OCI-LY7 (cell line): Measurements from ENCODE around the gene P3H1. TPM values are rescaled to one million over a fixed set of nuclear protein-coding genes. Genes with fewer than 3 reads are reported as not detected.
A peak's percentile ranks its signal among the peaks of the same experiment; 100 is the strongest.

Experiments used
- BruUV-seq: library from RNA; stranded (reverse); fragments of 400-500 nt; replicated peaks from 2 replicates; lab custom pipeline; 2021; lab: Mats Ljungman, UMichigan
- CTCF ChIA-PET: fragments of 300-600 bp; sonication (Branson Sonifier 250); formaldehyde crosslinking; loops from one replicate; lab custom pipeline; 2022; ENCODE audit warnings: antibody characterized with exemption; ENCODE audit not compliant: unreplicated experiment; lab: Charles Lee
- POLR2A ChIA-PET: fragments of 300-600 bp; sonication (Branson Sonifier 250); formaldehyde crosslinking; loops from one replicate; lab custom pipeline; 2022; ENCODE audit warnings: antibody characterized with exemption; lab: Charles Lee
- DNase-seq: peaks from one replicate; pipeline ENCODE4 v3.0.0-alpha.2; 2015; ENCODE audit warnings: low spot score
- H2AFZ ChIP-seq: fragments of 200-600 bp; sonication (generic), shearing (Covaris generic); 2 replicates; pipeline ENCODE4 v1.6.1; 2014; ENCODE audit warnings: mild to moderate bottlenecking, antibody characterized with exemption, low read length, moderate library complexity
- H3K27ac ChIP-seq: fragments of 200-600 bp; sonication (generic); 2 replicates; pipeline ENCODE4 v1.5.1; 2014; ENCODE audit warnings: mixed run types, low read depth, mild to moderate bottlenecking, moderate library complexity, low read length, inconsistent platforms; ENCODE audit not compliant: poor library complexity, severe bottlenecking
- H3K36me3 ChIP-seq: fragments of 200-600 bp; sonication (generic); 2 replicates; pipeline ENCODE4 v1.6.1; 2014; ENCODE audit warnings: mild to moderate bottlenecking, antibody characterized with exemption, low read length, moderate library complexity, mixed read lengths; ENCODE audit not compliant: insufficient read depth
- H3K4me1 ChIP-seq: fragments of 200-600 bp; sonication (generic); 2 replicates; pipeline ENCODE4 v1.5.1; 2014; ENCODE audit warnings: mild to moderate bottlenecking, low read length; ENCODE audit not compliant: insufficient read depth, poor library complexity, severe bottlenecking
- H3K4me2 ChIP-seq: fragments of 200-600 bp; sonication (generic); 2 replicates; pipeline ENCODE4 v1.6.1; 2014; ENCODE audit warnings: mild to moderate bottlenecking, low read length
- H3K4me3 ChIP-seq: fragments of 200-600 bp; sonication (generic); 2 replicates; pipeline ENCODE4 v1.5.1; 2014; ENCODE audit warnings: mild to moderate bottlenecking, low read depth, low read length; ENCODE audit not compliant: poor library complexity, severe bottlenecking
- H3K79me2 ChIP-seq: fragments of 200-600 bp; sonication (generic); 2 replicates; pipeline ENCODE4 v1.6.1; 2016; ENCODE audit warnings: low read depth, mild to moderate bottlenecking, low read length, moderate library complexity, mixed read lengths; ENCODE audit not compliant: insufficient read depth
- H3K9me2 ChIP-seq: fragments of 200-600 bp; sonication (generic); 2 replicates; pipeline ENCODE4 v1.6.1; 2016; ENCODE audit warnings: mild to moderate bottlenecking, low read length, mixed read lengths; ENCODE audit not compliant: insufficient read depth
- H3K9me3 ChIP-seq: fragments of 200-600 bp; sonication (generic); 2 replicates; pipeline ENCODE4 v1.6.1; 2014; ENCODE audit warnings: mild to moderate bottlenecking, mixed run types, low read length, mixed read lengths
- H4K20me1 ChIP-seq: fragments of 200-600 bp; sonication (generic); 2 replicates; pipeline ENCODE4 v1.6.1; 2014; ENCODE audit warnings: mild to moderate bottlenecking, antibody characterized with exemption, low read length, moderate library complexity, mixed read lengths; ENCODE audit not compliant: insufficient read depth
- CTCF ChIP-seq: fragments of 200-600 bp; sonication (generic); conservative IDR thresholded peaks from 2 replicates; pipeline ENCODE4 v1.5.1; 2014; ENCODE audit warnings: mild to moderate bottlenecking, antibody characterized with exemption, low read length, moderate library complexity, mixed read lengths
- EZH2phosphoT487 ChIP-seq: fragments of 200-600 bp; sonication (generic); IDR thresholded peaks from 2 replicates; pipeline ENCODE4 v1.6.1; 2018; ENCODE audit warnings: low read depth, borderline replicate concordance, mild to moderate bottlenecking, mixed run types, antibody characterized with exemption, low read length, moderate library complexity, mixed read lengths
- intact Hi-C: fragments of 100-400 bp; cut with micrococcal nuclease; formaldehyde crosslinking; loops from one replicate; pipeline ENCODE4 v1.10.0; 2022; ENCODE audit not compliant: unreplicated experiment
- total RNA-seq, 2 experiments: library from RNA; depleted of rRNA in 1 of 2; stranded (reverse); fragments of >200 nt in 1 of 2; shearing (Covaris generic) in 1 of 2; gene quantifications; 2 replicates each; pipeline ENCODE4 v1.2.3, GENCODE V29; 2014 to 2022

The P3H1 gene
- total RNA-seq, 2 experiments from 2014 or later, result 39.0 to 45.7 TPM

- H4K20me1 ChIP-seq, result no peaks in the 10 kb centered on the region
- no peaks in the 10 kb centered on the region for H3K36me3 ChIP-seq
- ChIA-PET CTCF (no interaction called here), POLR2A (no interaction called here)
- TF ChIP-seq EZH2phosphoT487, result no peak
- 0 out of 2 replicates have a peak, but pooled peaks have one; percentile 5 for TF ChIP-seq CTCF
- peak overlapping the region; percentile 75 for H2AFZ ChIP-seq
- peaks cover 11% of the 10 kb centered on the region for H3K4me1 ChIP-seq
- H3K4me3 ChIP-seq, result no peak overlapping the region
- peak overlapping the region; percentile 12 for H3K27ac ChIP-seq
- DNase-seq, result no peak
- no peaks in the 10 kb centered on the region for H3K9me2 ChIP-seq
- no TSS peak for BruUV-seq
- no peaks in the 10 kb centered on the region for H3K79me2 ChIP-seq
- no peaks in the 10 kb centered on the region for H3K9me3 ChIP-seq
- intact Hi-C loops, result no loop called here
- H3K4me2 ChIP-seq, result peak overlapping the region; percentile 41; the same call in 1 of the 2 replicates
Measured at GRCh38 chr1:42736571-42737200, 30.1 kb downstream of the P3H1 start.

- H3K79me2 ChIP-seq, result no peaks in the 10 kb centered on the region
- no peak overlapping the region for H3K27ac ChIP-seq
- ChIA-PET POLR2A (no interaction called here), CTCF (no interaction called here)
- no peaks in the 10 kb centered on the region for H3K9me2 ChIP-seq
- H3K4me3 ChIP-seq, result no peak overlapping the region
- BruUV-seq, result no TSS peak
- no peaks in the 10 kb centered on the region for H3K36me3 ChIP-seq
- H3K9me3 ChIP-seq, result no peaks in the 10 kb centered on the region
- TF ChIP-seq CTCF (peak; percentile 25; the same call in 1 of the 2 replicates), EZH2phosphoT487 (no peak)
- DNase-seq, result peak; percentile 13
- H2AFZ ChIP-seq, result no peak overlapping the region
- H3K4me2 ChIP-seq, result no peak overlapping the region
- intact Hi-C loops, result no loop called here
- H3K4me1 ChIP-seq, result peaks cover 11% of the 10 kb centered on the region
- H4K20me1 ChIP-seq, result no peaks in the 10 kb centered on the region
Measured at GRCh38 chr1:42736152-42736551, 30.7 kb downstream of the P3H1 start.

GRCh38 chr1:42735477-42736105 is 31.2 kb downstream of the P3H1 start:
- H3K9me3 ChIP-seq, result no peaks in the 10 kb centered on the region
- TF ChIP-seq CTCF, result no peak
- TF ChIP-seq EZH2phosphoT487, result no peak
- ChIA-PET POLR2A (interaction anchor here (0.6 kb wide), 1 partner anchor 370 kb away, joined by 3 read pairs; no protein-coding TSS in a partner anchor), CTCF (no interaction called here)
- peaks cover 11% of the 10 kb centered on the region for H3K4me1 ChIP-seq
- H2AFZ ChIP-seq, result no peak overlapping the region
- H3K4me3 ChIP-seq, result no peak overlapping the region
- no peak overlapping the region for H3K27ac ChIP-seq
- H3K4me2 ChIP-seq, result no peak overlapping the region
- no peak for DNase-seq
- no peaks in the 10 kb centered on the region for H4K20me1 ChIP-seq
- no peaks in the 10 kb centered on the region for H3K36me3 ChIP-seq
- H3K79me2 ChIP-seq, result no peaks in the 10 kb centered on the region
- BruUV-seq, result no TSS peak
- no peaks in the 10 kb centered on the region for H3K9me2 ChIP-seq
- intact Hi-C loops, result no loop called here
